ENCODE data around the gene CELSR1. TPM values are rescaled to one million over a fixed set of nuclear protein-coding genes. Genes with fewer than 3 reads are reported as not detected.

The CELSR1 gene
- total RNA-seq, 4 donors from 2014 or later, result 31.7 to 72.7 (median 54.1) TPM

DNA sequence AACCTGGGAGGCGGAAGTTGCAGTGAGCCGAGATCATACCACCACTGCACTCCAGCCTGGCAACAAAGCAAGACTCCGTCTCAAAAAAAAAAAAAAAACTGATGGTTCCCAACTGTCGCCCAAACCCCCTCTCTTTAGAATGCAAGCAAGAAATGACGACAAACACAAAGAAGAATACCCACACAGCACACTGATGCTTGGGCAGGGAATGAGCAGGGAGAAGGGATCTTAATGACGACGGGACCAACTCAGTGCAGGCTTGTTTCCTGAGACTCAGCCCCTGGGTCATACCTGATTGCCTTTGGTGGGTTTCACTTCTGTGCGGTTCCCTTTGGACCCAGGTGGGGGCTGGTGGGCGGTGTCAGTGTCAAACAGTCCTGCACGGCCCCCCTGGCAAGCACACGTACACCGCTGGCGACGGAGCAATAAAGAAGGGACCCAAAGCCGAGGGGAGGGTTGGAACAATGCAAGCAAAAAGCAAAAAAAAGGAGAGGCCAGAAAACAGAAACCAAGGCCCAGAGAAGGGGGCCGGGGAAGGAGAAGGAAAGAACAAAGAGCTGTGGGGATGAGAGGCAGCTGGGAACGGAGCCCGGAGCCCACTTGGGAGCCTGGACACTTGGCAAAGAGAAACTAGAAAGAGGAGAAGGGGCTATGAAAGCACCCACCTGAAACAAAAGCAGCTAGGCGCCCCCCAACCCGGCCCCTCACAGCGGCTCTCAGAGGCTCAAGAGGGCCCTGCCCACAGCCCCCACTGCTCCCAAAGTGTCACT is 99.6 kb downstream of the CELSR1 start:
- intact Hi-C loops (cut with DNase I; ENCODE audit: low total_unique reads), result no loop called here
- no peak for DNase-seq (ENCODE audit: low spot score in 2 of 2)
- 72 to 76% methylated on average over 21 of the region's 21 CpGs for WGBS, 2 donors
- H3K4me3 ChIP-seq (ENCODE audit: low read depth, poor library complexity, severe bottlenecking), result no peak overlapping the region
- no peak for TF ChIP-seq POLR2A (IDR thresholded peaks at IDR 0.05)
- TF ChIP-seq, protein P1, sequence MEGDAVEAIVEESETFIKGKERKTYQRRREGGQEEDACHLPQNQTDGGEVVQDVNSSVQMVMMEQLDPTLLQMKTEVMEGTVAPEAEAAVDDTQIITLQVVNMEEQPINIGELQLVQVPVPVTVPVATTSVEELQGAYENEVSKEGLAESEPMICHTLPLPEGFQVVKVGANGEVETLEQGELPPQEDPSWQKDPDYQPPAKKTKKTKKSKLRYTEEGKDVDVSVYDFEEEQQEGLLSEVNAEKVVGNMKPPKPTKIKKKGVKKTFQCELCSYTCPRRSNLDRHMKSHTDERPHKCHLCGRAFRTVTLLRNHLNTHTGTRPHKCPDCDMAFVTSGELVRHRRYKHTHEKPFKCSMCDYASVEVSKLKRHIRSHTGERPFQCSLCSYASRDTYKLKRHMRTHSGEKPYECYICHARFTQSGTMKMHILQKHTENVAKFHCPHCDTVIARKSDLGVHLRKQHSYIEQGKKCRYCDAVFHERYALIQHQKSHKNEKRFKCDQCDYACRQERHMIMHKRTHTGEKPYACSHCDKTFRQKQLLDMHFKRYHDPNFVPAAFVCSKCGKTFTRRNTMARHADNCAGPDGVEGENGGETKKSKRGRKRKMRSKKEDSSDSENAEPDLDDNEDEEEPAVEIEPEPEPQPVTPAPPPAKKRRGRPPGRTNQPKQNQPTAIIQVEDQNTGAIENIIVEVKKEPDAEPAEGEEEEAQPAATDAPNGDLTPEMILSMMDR (IDR thresholded peaks at IDR 0.05), result no peak

DNA sequence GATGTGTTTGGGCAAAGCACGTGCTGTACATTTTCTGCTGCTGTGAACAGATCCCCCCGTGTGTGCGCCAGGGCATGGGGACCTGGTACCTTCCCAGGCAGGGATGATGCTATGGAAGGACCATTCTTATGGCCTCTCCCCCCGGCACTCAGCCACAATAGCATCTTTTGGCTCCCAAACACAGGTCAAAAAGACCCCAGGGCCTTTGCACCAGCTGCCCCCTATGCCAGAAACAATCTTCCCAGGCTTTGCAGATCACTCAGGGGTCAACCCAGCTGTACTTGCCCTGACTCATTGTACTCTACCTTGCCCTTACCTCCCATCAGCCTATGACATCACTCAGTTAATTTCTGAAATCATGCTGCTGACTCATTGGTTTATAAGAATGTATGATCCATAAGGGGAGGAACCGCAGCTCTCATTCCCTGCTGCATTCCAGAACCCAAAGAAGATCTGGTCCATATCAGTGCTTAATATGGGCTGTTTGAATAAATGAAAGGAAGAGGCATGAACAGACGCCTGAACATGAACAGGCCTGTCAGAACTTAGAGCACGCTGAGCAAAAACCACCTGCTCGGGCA is 100.7 kb downstream of the CELSR1 start:
- no peak for TF ChIP-seq POLR2A (IDR thresholded peaks at IDR 0.05)
- TF ChIP-seq, protein P1 (IDR thresholded peaks at IDR 0.05), result no peak
- H3K4me3 ChIP-seq (ENCODE audit: low read depth, poor library complexity, severe bottlenecking), result no peak overlapping the region
- DNase-seq (ENCODE audit: low spot score in 2 of 2), result no peak
- intact Hi-C loops (cut with DNase I; ENCODE audit: low total_unique reads), result no loop called here
- WGBS, 2 donors, result 73 to 79% methylated on average over 8 of the region's 8 CpGs

DNA sequence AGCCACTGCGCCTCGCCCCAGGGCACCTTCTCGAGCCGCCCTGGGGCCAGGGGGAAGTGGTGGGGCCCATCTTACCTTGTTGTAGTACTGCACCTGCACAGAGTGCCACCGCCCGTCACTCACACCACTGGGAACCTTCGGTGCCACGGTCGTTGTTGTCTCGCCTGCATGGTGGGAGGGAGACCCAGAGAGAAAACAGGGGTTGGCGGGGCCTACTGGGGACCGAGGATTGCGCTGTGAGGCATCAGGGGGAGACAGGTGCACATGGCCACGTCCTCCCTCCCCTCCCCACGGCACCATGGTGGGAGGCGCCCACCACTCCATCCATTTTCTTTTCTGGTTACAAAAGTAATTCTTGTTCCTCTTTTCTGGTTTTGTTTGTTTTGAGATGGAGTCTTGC is 104.1 kb downstream of the CELSR1 start:
- 92 to 94% methylated on average over 16 of the region's 16 CpGs for WGBS, 2 donors
- intact Hi-C loops (cut with DNase I; ENCODE audit: low total_unique reads), result no loop called here
- no peak overlapping the region for H3K4me3 ChIP-seq (ENCODE audit: low read depth, poor library complexity, severe bottlenecking)
- DNase-seq (ENCODE audit: low spot score in 2 of 2), result no peak
- TF ChIP-seq, protein P1 (IDR thresholded peaks at IDR 0.05), result no peak
- TF ChIP-seq POLR2A (IDR thresholded peaks at IDR 0.05), result no peak

DNA sequence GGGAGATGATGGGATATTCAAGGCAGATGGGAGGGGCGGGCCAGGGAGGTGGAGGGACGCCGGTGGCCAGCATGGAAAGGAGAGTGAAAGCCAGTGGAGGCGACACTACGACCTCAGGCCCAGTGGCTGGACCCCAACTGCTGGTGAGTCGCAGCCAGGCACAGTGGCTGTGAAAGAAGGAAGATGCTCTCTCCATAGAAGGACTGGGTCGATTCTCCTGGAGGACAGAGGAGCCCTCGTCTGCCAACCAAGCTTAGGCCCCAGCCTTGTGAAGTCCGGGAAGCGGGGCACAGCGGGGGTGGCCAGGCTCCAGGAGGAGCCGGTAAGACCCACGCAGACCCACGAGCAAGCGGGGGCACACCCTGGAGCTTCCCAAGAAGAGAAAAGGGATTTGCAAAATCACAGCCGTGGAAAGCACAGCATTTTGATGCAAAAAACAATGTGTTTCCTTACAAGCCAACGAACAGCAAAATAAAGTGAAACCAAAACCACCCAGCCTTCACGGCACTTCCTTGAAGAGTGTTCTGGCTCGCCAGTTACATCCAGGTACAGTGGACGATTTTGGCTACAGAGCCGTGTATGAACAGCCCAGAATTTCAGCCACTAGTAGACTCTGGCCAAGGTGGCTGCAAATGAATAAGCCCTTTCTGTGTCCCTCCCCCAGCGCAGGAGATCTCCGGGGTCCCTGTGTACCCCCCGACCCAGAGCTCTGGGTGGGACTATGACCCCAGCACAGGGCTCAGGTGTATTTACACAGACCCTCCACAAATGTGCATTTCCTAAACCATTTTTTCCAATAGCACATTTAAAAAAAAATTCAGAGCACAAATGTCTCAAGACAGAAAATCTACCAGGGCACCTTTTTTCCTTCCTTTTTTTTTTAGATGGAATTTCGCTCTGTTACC is 105.0 kb downstream of the CELSR1 start:
- intact Hi-C loops (cut with DNase I; ENCODE audit: low total_unique reads), result no loop called here
- DNase-seq (ENCODE audit: low spot score in 2 of 2), result no peak
- no peak overlapping the region for H3K4me3 ChIP-seq (ENCODE audit: low read depth, poor library complexity, severe bottlenecking)
- no peak for TF ChIP-seq POLR2A (IDR thresholded peaks at IDR 0.05)
- TF ChIP-seq, protein P1 (IDR thresholded peaks at IDR 0.05), result no peak
- 79 to 83% methylated on average over 25 of the region's 25 CpGs for WGBS, 2 donors

DNA sequence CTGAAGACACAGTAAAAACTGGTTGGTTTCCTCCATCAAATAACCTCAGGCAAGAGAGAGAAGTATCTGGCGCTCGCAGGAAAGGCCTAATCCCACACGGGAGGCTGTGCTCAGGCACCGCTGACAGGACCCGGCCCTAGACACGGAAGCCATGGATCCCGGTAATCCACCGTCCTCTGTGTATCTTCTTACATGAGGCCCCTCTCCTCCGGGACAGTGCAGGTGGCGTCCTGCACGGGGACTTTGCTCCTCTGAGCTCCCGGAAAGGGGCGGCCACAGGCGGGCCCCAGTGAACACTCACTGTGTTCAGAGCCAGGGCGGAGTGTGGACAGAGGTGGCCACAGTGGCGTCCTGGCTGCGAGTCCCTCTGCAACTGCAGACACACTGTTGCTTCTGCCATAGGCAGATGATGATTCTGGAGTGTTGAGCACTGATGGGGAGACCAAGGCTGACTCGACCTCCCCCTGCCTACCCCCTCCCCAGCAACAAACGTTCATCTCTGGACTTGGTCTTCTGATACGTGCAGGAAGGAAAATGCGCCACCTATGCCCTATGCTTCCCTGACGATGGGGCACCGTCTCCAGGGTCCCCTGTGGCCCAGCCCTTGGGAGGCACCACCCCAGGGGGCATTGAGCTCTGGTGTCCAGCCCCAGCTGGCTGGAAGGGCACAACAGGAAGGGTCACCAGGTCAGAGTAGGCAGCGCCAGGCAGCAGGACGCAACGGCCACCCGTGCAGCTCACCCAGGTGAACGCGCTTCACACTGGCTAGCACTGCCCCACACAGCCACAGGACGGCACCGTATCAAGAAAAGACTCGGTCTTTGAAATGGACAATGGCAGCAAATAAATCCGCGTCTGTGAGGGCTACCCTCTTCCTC is 106.2 kb downstream of the CELSR1 start:
- intact Hi-C loops (cut with DNase I; ENCODE audit: low total_unique reads), result no loop called here
- TF ChIP-seq POLR2A (IDR thresholded peaks at IDR 0.05), result no peak
- TF ChIP-seq, protein P1 (IDR thresholded peaks at IDR 0.05), result no peak
- no peak for DNase-seq (ENCODE audit: low spot score in 2 of 2)
- 85 to 86% methylated on average over 33 to 34 of the region's 34 CpGs for WGBS, 2 donors
- no peak overlapping the region for H3K4me3 ChIP-seq (ENCODE audit: low read depth, poor library complexity, severe bottlenecking)

Data from lower leg skin (tissue), 4 donors.